ENCODE measurements around the gene CWF19L1. TPM values are rescaled to one million over a fixed set of nuclear protein-coding genes. Genes with fewer than 3 reads are reported as not detected.

Gene CWF19L1
- total and polyA plus RNA-seq, 2 experiments from 2014 or later: 15.8 to 34.4 TPM

- TF ChIP-seq ZNF462 (CRISPR knock-in tag; IDR thresholded peaks at IDR 0.05) (no peak), REST (IDR thresholded peaks at IDR 0.05; ENCODE audit: unreplicated experiment) (no peak)
Measured at GRCh38 chr10:100182908-100183307, 84.5 kb downstream of the CWF19L1 start (continued).

Small RNAs within 50 kb of the gene (small RNA-seq; reads per million reads assigned to genes)
- gene RNU6-422P (ENCODE audit: low replicate concordance) (not detected), gene SNORA12 (ENCODE audit: low replicate concordance) (6.1 reads per million, percentile 94 among the genes with 10 or more reads in this experiment)

Other genes starting within 250 kb of the CWF19L1 start
- not detected in 2 replicates for gene CPN1, start 185.8 kb downstream of the CWF19L1 start, total RNA-seq (2014; rRNA removed; shearing (Covaris generic))
- 0.32 TPM in 1 of 2 replicates, not detected in the other for gene CPN1, start 185.8 kb downstream of the CWF19L1 start, polyA plus RNA-seq (2016; fragmentation: Nextera tagmentation; extraction: Ambion mirVana)
- 16.9 and 20.4 TPM in 2 replicates for gene ERLIN1, start 81.6 kb downstream of the CWF19L1 start, total RNA-seq (2014; rRNA removed; shearing (Covaris generic))
- 5.8 and 7.2 TPM in 2 replicates for gene ERLIN1, start 81.6 kb downstream of the CWF19L1 start, polyA plus RNA-seq (2016; fragmentation: Nextera tagmentation; extraction: Ambion mirVana)
- gene CHUK, start 38.0 kb downstream of the CWF19L1 start, total RNA-seq (2014; rRNA removed; shearing (Covaris generic)): 24.8 and 31.5 TPM in 2 replicates
- gene CHUK, start 38.0 kb downstream of the CWF19L1 start, polyA plus RNA-seq (2016; fragmentation: Nextera tagmentation; extraction: Ambion mirVana): 8.5 and 10.1 TPM in 2 replicates
- gene BLOC1S2, start 19.0 kb upstream of the CWF19L1 start, total RNA-seq (2014; rRNA removed; shearing (Covaris generic)): 68.4 and 72.8 TPM in 2 replicates
- 69.0 and 69.6 TPM in 2 replicates for gene BLOC1S2, start 19.0 kb upstream of the CWF19L1 start, polyA plus RNA-seq (2016; fragmentation: Nextera tagmentation; extraction: Ambion mirVana)
- gene PKD2L1, start 62.6 kb upstream of the CWF19L1 start, total RNA-seq (2014; rRNA removed; shearing (Covaris generic)): not detected in 2 replicates
- gene PKD2L1, start 62.6 kb upstream of the CWF19L1 start, polyA plus RNA-seq (2016; fragmentation: Nextera tagmentation; extraction: Ambion mirVana): not detected in 2 replicates
- gene SCD, start 79.6 kb upstream of the CWF19L1 start, total RNA-seq (2014; rRNA removed; shearing (Covaris generic)): 781 and 816 TPM in 2 replicates
- gene SCD, start 79.6 kb upstream of the CWF19L1 start, polyA plus RNA-seq (2016; fragmentation: Nextera tagmentation; extraction: Ambion mirVana): 325 and 338 TPM in 2 replicates
- 1.3 and 1.9 TPM in 2 replicates for gene WNT8B, start 195.4 kb upstream of the CWF19L1 start, total RNA-seq (2014; rRNA removed; shearing (Covaris generic))
- 0.26 and 0.74 TPM in 2 replicates for gene WNT8B, start 195.4 kb upstream of the CWF19L1 start, polyA plus RNA-seq (2016; fragmentation: Nextera tagmentation; extraction: Ambion mirVana)